ENCODE measurements around the gene EXOC3L2. TPM values are rescaled to one million over a fixed set of nuclear protein-coding genes. Genes with fewer than 3 reads are reported as not detected.

The EXOC3L2 gene
- total RNA-seq, 1 donor from 2014 or later, result 5.5 TPM

DNA sequence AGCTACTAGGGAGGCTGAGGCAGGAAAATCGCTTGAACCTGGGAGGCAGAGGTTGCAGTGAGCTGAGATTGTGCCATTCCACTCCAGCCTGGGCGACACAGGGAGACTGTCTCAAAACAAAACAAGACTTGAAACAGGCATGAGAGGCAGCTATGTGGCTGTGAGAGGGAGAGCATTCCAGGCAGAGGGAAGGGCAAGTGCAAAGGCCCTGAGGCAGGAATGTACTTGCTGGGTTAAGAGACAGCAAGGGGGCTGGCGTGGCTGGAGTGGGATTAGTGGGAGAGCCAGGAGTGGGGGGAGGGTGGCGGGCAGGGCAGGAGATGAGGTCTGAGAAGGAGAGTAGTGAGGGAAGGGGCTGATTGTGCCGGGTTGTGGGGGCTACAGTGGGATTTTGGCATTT, 21.3 kb downstream of the EXOC3L2 start:
- Mint-ChIP-seq H3K36me3 (ENCODE audit: low read depth, unreplicated experiment) (peaks cover 4% of the 10 kb centered on the region), H3K27ac (ENCODE audit: unreplicated experiment) (no peak overlapping the region), H3K9me3 (ENCODE audit: unreplicated experiment) (no peaks in the 10 kb centered on the region), H3K4me1 (ENCODE audit: unreplicated experiment) (peaks cover 3% of the 10 kb centered on the region), H3K27me3 (ENCODE audit: unreplicated experiment) (peaks cover 4% of the 10 kb centered on the region), H3K4me3 (ENCODE audit: unreplicated experiment) (no peak overlapping the region)
- no peak for DNase-seq (ENCODE audit: low spot score)
- TF ChIP-seq, protein P1, sequence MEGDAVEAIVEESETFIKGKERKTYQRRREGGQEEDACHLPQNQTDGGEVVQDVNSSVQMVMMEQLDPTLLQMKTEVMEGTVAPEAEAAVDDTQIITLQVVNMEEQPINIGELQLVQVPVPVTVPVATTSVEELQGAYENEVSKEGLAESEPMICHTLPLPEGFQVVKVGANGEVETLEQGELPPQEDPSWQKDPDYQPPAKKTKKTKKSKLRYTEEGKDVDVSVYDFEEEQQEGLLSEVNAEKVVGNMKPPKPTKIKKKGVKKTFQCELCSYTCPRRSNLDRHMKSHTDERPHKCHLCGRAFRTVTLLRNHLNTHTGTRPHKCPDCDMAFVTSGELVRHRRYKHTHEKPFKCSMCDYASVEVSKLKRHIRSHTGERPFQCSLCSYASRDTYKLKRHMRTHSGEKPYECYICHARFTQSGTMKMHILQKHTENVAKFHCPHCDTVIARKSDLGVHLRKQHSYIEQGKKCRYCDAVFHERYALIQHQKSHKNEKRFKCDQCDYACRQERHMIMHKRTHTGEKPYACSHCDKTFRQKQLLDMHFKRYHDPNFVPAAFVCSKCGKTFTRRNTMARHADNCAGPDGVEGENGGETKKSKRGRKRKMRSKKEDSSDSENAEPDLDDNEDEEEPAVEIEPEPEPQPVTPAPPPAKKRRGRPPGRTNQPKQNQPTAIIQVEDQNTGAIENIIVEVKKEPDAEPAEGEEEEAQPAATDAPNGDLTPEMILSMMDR (IDR thresholded peaks at IDR 0.05; ENCODE audit: unreplicated experiment), result no peak

DNA sequence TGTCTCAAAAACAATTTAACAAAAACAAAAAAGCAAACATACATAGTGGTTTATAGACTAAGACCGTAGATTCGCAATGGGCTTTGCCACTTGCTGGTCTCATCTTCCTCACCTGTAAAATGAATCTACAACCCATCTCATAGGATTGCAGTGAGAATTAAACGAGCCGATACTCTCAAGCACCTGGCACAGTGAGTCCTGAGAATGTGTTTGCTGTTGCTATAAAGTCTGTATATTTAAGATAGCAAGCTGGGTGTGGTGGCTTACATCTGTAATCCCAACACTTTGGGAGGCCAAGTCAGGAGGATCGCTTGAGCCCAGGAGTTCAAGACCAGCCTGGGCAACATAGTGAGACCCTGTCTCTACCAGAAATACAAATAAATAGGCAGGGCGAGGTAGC, 22.5 kb downstream of the EXOC3L2 start:
- Mint-ChIP-seq H3K36me3 (ENCODE audit: low read depth, unreplicated experiment) (peaks cover 4% of the 10 kb centered on the region), H3K4me3 (ENCODE audit: unreplicated experiment) (no peak overlapping the region), H3K27ac (ENCODE audit: unreplicated experiment) (no peak overlapping the region), H3K27me3 (ENCODE audit: unreplicated experiment) (peaks cover 9% of the 10 kb centered on the region), H3K9me3 (ENCODE audit: unreplicated experiment) (no peaks in the 10 kb centered on the region), H3K4me1 (ENCODE audit: unreplicated experiment) (peaks cover 8% of the 10 kb centered on the region)
- TF ChIP-seq, protein P1 (IDR thresholded peaks at IDR 0.05; ENCODE audit: unreplicated experiment), result no peak
- no peak for DNase-seq (ENCODE audit: low spot score)

DNA sequence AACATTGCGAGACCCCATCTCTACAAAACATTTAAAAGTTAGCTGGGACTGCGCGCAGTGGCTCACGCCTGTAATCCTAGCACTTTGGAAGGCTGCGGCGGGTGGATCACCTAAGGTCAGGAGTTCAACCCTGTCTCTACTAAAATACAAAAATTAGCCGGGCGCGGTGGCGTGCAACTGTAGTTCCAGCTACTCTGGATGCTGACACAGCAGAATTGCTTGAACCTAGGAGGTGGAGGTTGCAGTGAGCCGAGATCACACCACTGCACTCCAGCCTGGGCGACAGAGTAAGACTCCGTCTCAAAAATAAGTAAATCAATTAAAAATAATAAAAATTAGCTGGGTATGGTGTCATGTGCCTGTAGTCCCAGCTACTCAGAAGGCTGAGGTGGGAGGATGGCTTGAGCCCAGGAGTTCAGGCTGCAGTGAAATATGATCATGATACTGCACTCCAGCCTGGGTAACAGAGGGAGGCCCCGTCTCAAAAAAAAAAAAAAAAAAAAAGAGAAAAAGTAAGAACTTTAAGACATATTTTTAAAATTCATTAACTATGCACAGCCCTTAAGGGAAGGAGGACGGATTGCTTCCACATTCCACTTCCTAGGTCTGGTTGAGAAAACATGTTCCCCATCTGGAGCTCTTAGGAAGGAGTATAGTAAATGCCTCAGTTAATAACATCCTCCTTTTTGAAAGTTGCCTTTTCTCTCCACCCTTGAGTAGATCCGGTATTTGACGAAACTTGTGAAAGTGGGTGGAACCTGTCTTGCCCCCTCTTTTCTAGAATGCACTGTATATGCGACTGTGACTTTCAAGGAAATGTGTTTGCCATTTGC, 26.1 kb downstream of the EXOC3L2 start:
- no peak for DNase-seq (ENCODE audit: low spot score)
- no peak overlapping the region for H3K4me3 Mint-ChIP-seq (ENCODE audit: unreplicated experiment)
- H3K27me3 Mint-ChIP-seq (ENCODE audit: unreplicated experiment), result peaks cover 17% of the 10 kb centered on the region

DNA sequence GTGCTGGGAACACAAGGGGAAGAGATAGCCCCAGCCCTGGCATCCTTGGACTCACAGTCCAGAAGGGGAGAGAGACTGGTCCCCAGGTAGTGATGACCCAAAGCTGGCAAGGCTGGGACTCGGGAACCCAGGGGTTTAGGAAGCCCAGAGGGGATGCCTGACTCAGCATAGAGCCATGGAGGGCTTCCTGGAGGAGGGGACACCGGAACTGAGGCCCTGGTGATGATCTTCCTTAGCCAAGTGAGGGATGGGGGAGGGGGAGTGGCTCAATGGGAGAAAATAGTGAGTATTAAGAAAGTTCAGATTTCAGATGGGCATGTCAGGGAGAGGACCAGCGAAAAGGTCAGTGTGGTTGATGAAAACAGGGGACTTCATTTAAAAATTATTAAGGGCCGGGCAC, 26.8 kb downstream of the EXOC3L2 start:
- TF ChIP-seq, protein P1 (IDR thresholded peaks at IDR 0.05; ENCODE audit: unreplicated experiment), result no peak
- Mint-ChIP-seq H3K9me3 (ENCODE audit: unreplicated experiment) (no peaks in the 10 kb centered on the region), H3K4me1 (ENCODE audit: unreplicated experiment) (peaks cover 18% of the 10 kb centered on the region), H3K4me3 (ENCODE audit: unreplicated experiment) (peak overlapping the region; percentile 19), H3K27me3 (ENCODE audit: unreplicated experiment) (peaks cover 17% of the 10 kb centered on the region), H3K36me3 (ENCODE audit: low read depth, unreplicated experiment) (no peaks in the 10 kb centered on the region), H3K27ac (ENCODE audit: unreplicated experiment) (no peak overlapping the region)
- DNase-seq (ENCODE audit: low spot score), result no peak

More for the DNA sequence above, 26.1 kb downstream of the EXOC3L2 start:
- Mint-ChIP-seq H3K27ac (ENCODE audit: unreplicated experiment) (no peak overlapping the region), H3K36me3 (ENCODE audit: low read depth, unreplicated experiment) (no peaks in the 10 kb centered on the region), H3K9me3 (ENCODE audit: unreplicated experiment) (no peaks in the 10 kb centered on the region), H3K4me1 (ENCODE audit: unreplicated experiment) (peaks cover 18% of the 10 kb centered on the region)
- TF ChIP-seq, protein P1 (IDR thresholded peaks at IDR 0.05; ENCODE audit: unreplicated experiment), result no peak

DNA sequence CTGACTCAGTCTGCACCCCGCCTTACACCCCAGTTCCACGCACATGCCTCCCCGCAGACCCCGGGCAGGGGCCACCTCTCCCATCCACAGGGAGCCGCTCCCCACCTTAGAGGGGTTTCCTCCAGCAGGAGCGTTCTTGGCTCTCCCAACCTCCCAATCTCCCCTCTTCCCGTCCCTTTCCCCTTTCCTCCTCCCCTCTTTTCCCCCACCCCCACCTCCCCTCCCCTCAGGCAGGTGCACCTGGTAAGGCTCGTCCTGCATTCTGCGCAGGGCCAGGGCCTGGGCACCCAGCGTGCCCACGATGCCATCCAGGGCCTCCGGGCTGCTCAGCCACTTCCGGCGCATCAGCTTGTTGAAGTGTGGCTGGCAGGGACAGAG, 27.3 kb downstream of the EXOC3L2 start:
- Mint-ChIP-seq H3K4me3 (ENCODE audit: unreplicated experiment) (no peak overlapping the region), H3K9me3 (ENCODE audit: unreplicated experiment) (no peaks in the 10 kb centered on the region), H3K27me3 (ENCODE audit: unreplicated experiment) (peaks cover 16% of the 10 kb centered on the region), H3K4me1 (ENCODE audit: unreplicated experiment) (peaks cover 18% of the 10 kb centered on the region), H3K36me3 (ENCODE audit: low read depth, unreplicated experiment) (no peaks in the 10 kb centered on the region), H3K27ac (ENCODE audit: unreplicated experiment) (no peak overlapping the region)
- no peak for DNase-seq (ENCODE audit: low spot score)
- TF ChIP-seq, protein P1 (IDR thresholded peaks at IDR 0.05; ENCODE audit: unreplicated experiment), result no peak
